IPS-NIHi7 (cell line): ENCODE measurements around the gene PSMD8.
A peak's percentile ranks its signal among the peaks of the same experiment; 100 is the strongest.
"Not testable (repeated sequence)": the region's sequence is repeated elsewhere in the genome, so short reads cannot be mapped to it uniquely, and the experiment has no call there.

ENCODE experiments used
- DNase-seq: peaks from one replicate; pipeline ENCODE4 v3.0.0; 2012; ENCODE audit warnings: mixed read lengths; ENCODE audit errors: extremely low spot score

The PSMD8 gene

DNA sequence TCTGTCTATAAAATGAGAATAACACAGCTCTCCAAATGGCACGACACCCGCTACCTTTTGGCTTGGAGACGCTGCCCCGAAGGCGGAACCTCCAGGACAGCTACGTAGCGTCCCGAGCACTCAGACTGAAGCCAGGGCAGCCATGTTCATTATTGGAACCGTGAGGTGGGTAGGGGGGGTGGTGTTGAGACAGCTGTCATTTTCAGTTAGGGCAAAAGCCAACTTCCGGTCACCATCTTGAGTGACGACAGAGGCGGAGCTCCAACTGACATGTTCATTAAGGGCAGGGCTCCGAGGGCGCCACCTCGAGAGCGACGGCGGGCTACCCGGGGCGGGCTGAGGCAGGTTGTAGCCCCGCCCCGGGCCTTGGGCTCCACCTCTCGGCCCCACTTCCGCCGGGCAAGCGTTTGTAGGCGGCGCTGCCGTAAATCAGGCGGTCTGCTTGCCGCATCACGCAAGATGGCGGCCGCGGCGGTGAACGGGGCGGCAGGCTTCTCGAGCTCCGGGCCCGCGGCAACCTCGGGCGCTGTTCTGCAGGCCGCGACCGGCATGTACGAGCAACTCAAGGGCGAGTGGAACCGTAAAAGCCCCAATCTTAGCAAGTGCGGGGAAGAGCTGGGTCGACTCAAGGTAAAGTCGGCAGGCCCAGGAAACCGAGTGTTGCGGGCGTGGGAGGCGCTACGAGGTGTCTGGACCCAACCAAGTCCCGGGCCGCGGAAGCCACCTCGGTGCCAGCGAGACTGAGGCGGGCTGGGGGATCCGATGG lies at the start of gene PSMD8:
TSS of gene PSMD8 (plus strand) at position 240 of the 766 bp plus-strand sequence. CDS start at position 271, 31 bp downstream.
- peak; percentile 98 for DNase-seq

DNA sequence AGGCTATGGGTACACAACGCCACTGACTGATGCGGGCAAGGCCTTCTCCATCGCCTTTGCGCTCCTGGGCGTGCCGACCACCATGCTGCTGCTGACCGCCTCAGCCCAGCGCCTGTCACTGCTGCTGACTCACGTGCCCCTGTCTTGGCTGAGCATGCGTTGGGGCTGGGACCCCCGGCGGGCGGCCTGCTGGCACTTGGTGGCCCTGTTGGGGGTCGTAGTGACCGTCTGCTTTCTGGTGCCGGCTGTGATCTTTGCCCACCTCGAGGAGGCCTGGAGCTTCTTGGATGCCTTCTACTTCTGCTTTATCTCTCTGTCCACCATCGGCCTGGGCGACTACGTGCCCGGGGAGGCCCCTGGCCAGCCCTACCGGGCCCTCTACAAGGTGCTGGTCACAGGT lies 47.8 kb upstream of the PSMD8 start:
- no peak for DNase-seq

DNA sequence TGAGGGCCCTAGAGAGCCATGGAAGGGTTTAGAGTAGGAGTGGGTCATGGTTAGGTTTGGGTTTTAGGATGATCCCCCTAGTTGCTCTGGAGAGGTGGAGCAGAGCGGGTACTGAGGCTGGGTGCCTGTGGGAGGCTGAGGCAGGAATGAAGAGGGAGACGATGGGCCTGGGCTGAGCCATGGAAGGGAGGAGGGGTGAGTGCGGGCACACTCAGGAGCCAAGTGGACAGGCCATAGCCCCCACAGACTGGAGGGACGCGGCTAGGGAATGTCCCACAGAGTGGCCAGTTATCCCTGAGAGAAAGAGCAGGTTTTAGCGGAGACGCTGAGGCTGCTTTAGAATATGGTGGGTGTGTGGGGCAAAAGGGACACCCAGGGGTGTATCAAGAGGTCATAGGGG lies 44.7 kb upstream of the PSMD8 start:
- DNase-seq, result no peak

GRCh38 chr19:38331728-38332127 lies 42.6 kb upstream of the PSMD8 start:
- no peak for DNase-seq

DNA sequence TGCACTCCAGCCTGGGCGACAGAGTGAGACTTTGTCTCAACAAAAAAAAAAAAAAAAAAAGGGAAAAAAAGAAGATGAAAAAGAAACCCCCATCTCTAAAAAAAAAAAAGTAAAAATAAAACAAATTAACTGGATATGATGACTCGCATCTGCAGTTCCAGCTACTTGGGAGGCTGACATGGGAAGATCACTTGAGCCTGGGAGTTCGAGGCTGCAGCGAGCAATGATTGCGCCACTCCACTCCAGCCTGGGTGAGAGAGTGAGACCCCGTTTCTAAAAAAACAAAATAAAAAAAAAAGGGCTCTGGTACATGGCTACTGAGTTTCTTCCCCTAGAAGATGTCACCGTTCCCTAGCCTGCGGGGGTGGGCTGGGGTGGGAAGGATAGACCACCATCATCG lies 41.1 kb upstream of the PSMD8 start:
- DNase-seq, result no peak

DNA sequence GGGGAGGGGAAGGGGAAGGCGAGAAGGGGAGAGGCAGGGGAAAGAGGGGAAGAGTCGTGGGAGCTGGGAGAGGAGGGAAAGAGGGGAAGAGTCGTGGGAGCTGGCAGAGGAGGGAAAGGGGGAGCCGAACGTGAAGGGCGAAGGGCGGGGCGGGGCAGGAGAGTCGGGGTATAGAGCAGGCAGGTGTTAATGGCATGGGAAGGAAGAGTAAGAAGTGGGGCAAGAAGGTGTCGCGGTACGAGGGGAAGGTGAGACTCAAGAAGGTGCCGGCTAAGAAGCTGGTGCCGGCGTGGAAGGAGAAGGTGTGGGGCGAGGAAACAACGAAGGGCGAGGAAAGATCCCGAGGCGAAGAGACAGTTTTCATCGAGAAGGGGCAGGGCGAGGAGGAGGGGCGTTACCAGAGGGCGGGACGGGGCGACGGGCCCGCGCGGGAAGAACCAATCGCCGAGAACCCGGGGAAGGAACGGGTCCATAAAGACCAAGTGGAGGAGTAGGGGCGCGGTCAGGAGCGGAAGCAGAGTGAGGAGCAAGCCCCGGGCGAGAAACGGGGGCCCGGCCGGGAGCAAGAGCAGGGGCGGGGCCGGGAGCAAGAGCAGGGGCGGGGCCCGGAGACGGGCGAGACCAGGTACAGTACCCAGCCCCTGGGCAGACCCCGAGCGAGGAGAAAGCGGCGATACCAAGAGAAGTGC lies 38.3 kb upstream of the PSMD8 start:
- DNase-seq, result peak; percentile 93

DNA sequence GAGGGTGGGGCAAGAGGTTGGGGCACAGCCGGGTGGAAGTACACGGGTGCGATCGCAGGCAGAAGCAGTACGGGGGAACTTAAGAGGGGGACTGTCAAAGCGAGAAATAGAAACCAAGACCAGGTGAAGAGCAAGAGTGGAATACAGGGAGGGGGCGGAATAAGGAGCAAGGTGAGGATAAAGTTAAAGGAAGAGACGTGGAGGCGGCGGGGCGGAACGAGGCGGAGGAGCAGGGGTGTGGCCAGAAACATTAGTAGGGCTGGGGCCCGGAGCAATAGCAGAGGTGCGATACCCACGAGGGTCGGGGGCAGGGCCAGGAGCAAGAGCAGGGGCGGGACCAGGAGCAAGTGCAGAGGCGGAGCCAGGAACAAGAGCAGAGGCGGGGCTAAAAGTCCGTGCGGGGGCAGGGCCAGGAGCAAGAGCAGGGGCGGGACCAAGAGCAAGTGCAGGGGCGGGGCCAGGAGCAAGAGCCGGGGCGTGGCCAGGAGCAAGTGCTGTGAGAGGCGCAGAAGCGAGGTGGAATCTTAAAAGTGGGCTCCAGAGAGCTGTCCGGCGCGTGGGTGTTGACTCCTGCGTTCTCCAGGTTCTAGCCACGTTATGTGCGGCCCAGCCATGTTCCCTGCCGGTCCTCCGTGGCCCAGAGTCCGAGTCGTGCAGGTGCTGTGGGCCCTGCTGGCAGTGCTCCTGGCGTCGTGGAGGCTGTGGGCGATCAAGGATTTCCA lies 37.6 kb upstream of the PSMD8 start:
- peak; percentile 92 for DNase-seq

- no peak for DNase-seq
These were observed 37.1 kb upstream of the PSMD8 start for GRCh38 chr19:38337360-38337653.

DNA sequence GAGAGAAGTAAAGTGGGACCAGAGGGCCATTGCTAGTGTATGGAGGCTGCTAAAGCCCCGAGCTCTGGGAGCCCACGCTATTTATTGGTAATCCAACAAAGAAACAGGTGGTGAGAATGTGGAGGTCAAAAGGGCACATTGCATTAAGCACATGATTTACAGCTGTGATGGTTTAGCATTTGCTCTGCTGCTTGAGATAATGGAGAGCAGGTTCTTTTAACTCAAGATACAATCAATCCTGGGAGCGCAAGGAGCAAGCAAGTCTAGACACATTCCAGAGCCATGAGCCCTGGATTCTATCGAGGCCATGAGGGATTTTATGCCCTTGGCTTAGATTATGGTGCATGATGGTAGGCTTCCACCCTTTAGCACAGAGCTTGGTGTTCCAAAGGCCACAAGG lies 35.4 kb upstream of the PSMD8 start:
- not testable (repeated sequence) for DNase-seq

DNA sequence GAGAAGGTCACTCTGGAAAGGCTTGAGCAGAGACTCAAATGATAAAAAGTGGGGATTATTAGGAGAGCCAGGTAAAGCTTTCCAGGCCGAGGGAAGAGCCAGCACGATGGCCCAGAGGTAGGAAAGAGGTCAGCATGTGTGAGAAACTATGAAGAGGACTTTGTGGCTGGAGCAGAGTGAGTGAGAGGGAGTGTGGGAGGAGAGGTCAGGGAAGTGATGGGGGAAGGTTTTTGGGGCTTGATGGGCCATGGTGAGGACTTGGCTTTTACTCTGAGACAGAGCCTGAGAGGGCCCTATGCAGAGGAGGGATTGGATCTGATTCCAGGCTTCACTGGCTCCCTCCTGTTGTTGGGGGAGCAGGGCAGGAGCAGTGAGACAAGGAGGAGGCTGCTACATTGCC lies 33.4 kb upstream of the PSMD8 start:
- DNase-seq, result no peak

DNA sequence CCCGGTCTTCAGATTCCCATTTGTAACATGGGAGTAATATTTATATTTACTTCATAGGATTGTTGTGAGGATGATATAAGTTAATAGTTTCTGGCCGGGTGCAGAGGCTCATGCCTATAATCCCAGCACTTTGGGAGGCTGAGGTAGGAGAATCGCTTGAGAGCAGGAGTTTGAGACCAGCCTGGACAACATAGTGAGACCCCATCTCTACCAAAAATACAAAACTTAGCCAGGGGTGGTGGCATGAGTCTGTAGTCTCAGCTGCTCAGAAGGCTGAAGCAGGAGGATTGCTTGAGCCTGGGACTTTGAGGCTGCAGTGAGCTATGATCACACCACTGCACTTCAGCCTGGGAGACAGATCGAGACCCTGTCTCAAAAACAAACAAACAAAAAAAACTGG lies 27.5 kb upstream of the PSMD8 start:
- no peak for DNase-seq

DNA sequence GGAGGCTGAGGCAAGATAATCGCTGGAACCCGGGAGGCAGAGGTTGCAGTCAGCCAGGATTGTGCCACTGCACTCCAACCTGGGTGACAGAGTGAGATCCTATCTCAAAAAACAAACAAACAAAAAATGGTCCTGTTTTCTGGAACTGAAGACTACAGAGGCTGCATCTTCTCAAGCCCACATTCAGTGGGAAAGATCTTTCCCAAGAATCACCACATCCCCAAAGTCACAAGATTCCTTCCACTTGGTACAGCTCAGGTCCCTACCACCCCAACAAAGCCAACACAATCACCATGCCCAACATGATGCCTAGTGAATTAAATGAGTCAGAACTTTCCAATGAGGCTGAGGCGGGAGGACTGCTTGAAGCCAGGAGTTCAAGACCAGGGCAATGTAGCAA lies 23.5 kb upstream of the PSMD8 start:
- DNase-seq, result no peak

DNA sequence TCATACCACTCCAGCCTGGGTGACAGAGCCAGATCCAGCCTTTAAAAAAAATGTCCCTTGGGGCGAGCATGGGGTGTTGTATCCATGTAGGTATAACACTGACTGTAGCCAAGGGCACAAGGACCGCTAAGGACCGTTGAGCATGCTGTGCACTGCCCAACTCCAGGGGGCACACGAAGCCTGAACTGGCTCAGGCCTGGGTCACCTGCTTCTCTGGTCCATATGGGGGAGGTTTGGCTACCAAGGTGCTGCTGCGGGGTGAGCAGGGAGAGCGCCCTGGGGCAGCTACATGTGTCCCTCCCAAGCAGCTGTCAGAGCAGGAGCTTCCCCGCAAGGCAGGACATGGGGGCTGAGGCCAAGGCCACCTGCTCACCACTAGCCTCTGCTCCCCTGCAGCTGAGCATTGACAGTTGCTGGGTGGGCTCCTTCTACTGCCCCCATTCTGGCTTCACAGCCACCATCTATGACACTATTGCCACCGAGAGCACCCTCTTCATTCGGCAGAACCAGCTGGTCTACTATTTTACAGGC lies 22.4 kb upstream of the PSMD8 start:
- no peak for DNase-seq

DNA sequence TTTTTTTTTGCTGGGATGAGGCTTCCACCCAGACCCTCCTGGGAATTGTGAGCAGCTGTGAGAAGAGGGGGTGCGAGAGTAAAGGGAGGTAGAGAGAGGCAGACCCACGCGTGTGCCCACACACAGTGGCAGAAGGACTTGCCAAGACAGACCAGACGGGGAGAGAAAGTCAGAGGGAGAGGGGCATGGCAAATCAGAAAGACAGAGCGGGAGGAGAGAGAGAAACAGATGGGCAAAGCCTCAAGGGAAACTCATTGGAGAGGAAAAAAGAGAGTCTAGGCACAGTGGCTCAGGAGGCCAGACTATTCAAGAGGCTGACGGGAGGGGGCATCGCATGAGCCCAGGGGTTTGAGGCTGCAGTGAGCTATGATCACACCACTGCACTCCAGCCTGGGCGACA lies 21.8 kb upstream of the PSMD8 start:
- DNase-seq, result no peak

GRCh38 chr19:38355728-38356725 lies 18.3 kb upstream of the PSMD8 start:
- no peak for DNase-seq

GRCh38 chr19:38358071-38358470 lies 16.3 kb upstream of the PSMD8 start:
- no peak for DNase-seq

GRCh38 chr19:38359242-38360021 lies 14.9 kb upstream of the PSMD8 start:
- DNase-seq, result no peak

- DNase-seq, result no peak
These were observed 14.0 kb upstream of the PSMD8 start for GRCh38 chr19:38360351-38360750.

DNA sequence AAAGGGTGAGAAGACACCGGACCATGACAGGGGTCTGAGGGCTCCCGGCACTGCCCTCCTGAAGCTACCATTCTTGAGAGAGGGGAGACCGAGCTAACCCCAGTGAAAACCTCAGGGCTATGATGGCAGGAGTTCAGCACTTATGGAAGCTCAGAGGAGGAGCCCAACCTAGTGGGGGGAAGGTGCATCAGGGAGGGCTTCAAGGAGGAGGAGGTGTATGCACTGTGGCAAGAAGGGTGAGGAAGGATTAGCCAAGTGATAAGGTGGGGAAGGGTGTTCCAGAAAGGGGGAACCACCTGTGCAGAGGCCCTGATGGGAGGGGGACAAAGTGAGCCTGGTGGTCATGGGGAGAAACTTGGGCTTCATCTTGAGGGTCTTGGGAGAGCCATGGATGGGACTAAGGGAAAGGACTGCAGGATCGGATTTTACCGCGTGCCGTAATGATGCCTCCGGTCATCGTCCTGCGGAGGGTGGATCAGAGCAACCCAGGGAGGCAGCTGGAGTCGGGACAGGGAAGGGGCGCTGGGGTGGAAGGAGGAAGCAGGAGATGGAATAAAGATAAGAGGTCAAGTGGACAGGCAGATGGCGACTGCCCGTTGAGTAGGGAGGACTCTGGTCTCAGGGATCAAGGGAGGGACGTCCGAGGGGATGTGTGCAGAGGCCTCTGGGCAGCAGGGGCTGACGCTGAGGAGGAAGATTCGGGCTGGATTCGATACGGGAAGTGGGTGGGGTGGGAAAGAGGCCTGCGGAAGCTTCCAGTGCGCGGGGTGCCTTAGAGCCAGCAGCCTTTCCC lies 13.3 kb upstream of the PSMD8 start:
- no peak for DNase-seq

- DNase-seq, result peak; percentile 96
These were observed 12.7 kb upstream of the PSMD8 start for GRCh38 chr19:38361633-38362075.
